ENCODE data around the gene ODAD2. TPM values are rescaled to one million over a fixed set of nuclear protein-coding genes. Genes with fewer than 3 reads are reported as not detected.

ODAD2 gene
- total and polyA plus RNA-seq, 2 of the 8 experiments (the other 6 are each of a cell fraction or from before 2014, with no cell fraction given): 0.95 to 4.3 TPM

DNA sequence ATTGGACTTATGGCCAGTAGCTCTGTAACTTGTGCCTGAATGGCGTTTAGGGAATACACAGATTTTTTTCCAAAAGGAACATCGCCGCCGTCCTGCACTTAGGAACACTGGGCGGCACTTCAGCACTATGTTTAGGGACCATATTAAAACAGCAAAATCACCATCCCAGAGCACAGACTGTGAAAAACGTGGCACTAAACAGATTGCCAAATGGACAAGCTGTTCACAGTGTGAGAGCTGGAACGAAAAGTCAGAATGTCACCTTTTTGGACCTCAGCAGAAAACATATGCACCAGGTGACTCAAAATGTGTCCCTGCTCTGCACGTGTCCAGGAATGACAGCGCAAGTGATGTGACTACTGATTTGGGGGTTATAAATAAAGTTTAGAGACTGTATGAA is 87.9 kb downstream of the ODAD2 start:
- Histone ChIP-seq H3K4ac (replicated peaks; ENCODE audit: insufficient read length, low read depth, low read length) (no peak overlapping the region), H2BK120ac (replicated peaks; ENCODE audit: low read depth, low read length) (no peak overlapping the region), H3K14ac (ENCODE audit: insufficient read length) (no peak overlapping the region), H3K4me3 (ENCODE audit: extremely low read depth in 1 of 4, insufficient read depth in 2 of 4, low read depth in 3 of 4, low read length in 4 of 4) (peak overlapping the region in 2 of 4 experiments; percentile 13 to 39; a peak in 2 of 8 replicates), H3K4me1 (replicated peaks in 1 of 4; ENCODE audit: control insufficient read depth in 3 of 4, insufficient read depth in 4 of 4, low read length in 3 of 4) (peaks cover 0 to 8% (median 5%) of the 10 kb centered on the region in 4 experiments; a peak in 4 of 7 replicates), H3K27me3 (replicated peaks in 1 of 4; ENCODE audit: control insufficient read depth in 3 of 4, extremely low read depth in 1 of 4, insufficient read depth in 3 of 4, low read length in 3 of 4) (no peaks in the 10 kb centered on the region), H2BK5ac (ENCODE audit: low read depth, low read length) (no peak overlapping the region), H2BK12ac (ENCODE audit: low read depth, low read length) (peak overlapping the region; percentile 76; the same call in 1 of the 2 replicates), H2AK5ac (ENCODE audit: low read depth, low read length) (no peak overlapping the region), H3K9me3 (ENCODE audit: insufficient read depth in 2 of 2, low read depth in 1 of 2, low read length in 1 of 2) (no peaks in the 10 kb centered on the region), H3K23ac (ENCODE audit: insufficient read length) (no peak overlapping the region), H3K79me2 (ENCODE audit: control insufficient read depth in 1 of 2, insufficient read depth in 2 of 2, low read length in 2 of 2) (no peaks in the 10 kb centered on the region), H4K5ac (ENCODE audit: insufficient read length, low read depth, low read length) (no peak overlapping the region), H3K4me2 (ENCODE audit: insufficient read depth in 1 of 2, low read depth in 2 of 2, low read length in 2 of 2) (peak overlapping the region; percentile 20 to 55; a peak in 3 of 4 replicates), H4K20me1 (replicated peaks in 1 of 2; ENCODE audit: control insufficient read depth in 1 of 2, insufficient read depth in 2 of 2, low read length in 2 of 2) (no peaks in the 10 kb centered on the region), H2AFZ (ENCODE audit: low read length) (no peak overlapping the region), H4K8ac (ENCODE audit: extremely low read depth, insufficient read depth, low read length) (no peak overlapping the region), H3K23me2 (ENCODE audit: low read depth, low read length) (no peaks in the 10 kb centered on the region), H3K79me1 (ENCODE audit: low read depth, low read length) (no peaks in the 10 kb centered on the region), H3K18ac (ENCODE audit: extremely low read depth, low read length) (no peak overlapping the region), H4K91ac (replicated peaks; ENCODE audit: insufficient read length, low read length) (peak overlapping the region; percentile 3), H3K27ac (ENCODE audit: low read depth, low read length) (no peak overlapping the region), H2BK15ac (ENCODE audit: low read length) (no peak overlapping the region), H3K36me3 (ENCODE audit: control insufficient read depth in 2 of 4, insufficient read depth in 4 of 4, low read length in 3 of 4) (no peaks in the 10 kb centered on the region), H2BK20ac (ENCODE audit: low read length) (peak overlapping the region; percentile 24; the same call in 1 of the 2 replicates), H3K56ac (replicated peaks; ENCODE audit: insufficient read length, low read depth, low read length) (no peak overlapping the region), H3K9ac (replicated peaks in 1 of 4; ENCODE audit: extremely low read depth in 1 of 4, low read depth in 3 of 4, low read length in 3 of 4) (peak overlapping the region in 1 of 4 experiments; percentile 9; a peak in 2 of 7 replicates)
- 82% methylated on average over 9 of the region's 9 CpGs; no CpG with 5 or more reads in 1 of the 2 experiments for WGBS, 2 experiments (ENCODE audit: extremely low coverage in 1 of 2, insufficient coverage in 1 of 2, insufficient read length in 1 of 2, insufficient replicate concordance in 2 of 2, low coverage in 1 of 2, low lambda C conversion rate in 2 of 2, missing lambda C conversion rate in 1 of 2)
- CTCF ChIA-PET (ENCODE audit: partially characterized antibody): interaction anchor here (0.9 to 1.2 kb wide), 2 partner anchors 12 to 116 kb away, joined by 4 read pairs; no protein-coding TSS in a partner anchor
- FAIRE-seq (no peak), DNase-seq (ENCODE audit: low read depth in 1 of 2, low spot score in 2 of 2) (no peak)
- POLR2A ChIA-PET (ENCODE audit: partially characterized antibody): interaction anchor here (1.0 to 1.4 kb wide), 2 partner anchors 10 to 168 kb away, joined by 3 read pairs; no protein-coding TSS in a partner anchor
- TF ChIP-seq JUN (IDR thresholded peaks at IDR 0.05; ENCODE audit: low read depth, low read length) (no peak), SIRT6 (IDR thresholded peaks at IDR 0.05; ENCODE audit: low read length) (no peak), CHD1 (IDR thresholded peaks at IDR 0.05; ENCODE audit: low read depth, low read length) (no peak), HDAC6 (IDR thresholded peaks at IDR 0.05; ENCODE audit: low read depth, low read length) (no peak), TBP (IDR thresholded peaks at IDR 0.05; ENCODE audit: low read depth, low read length) (no peak), ZNF274 (IDR thresholded peaks at IDR 0.05; ENCODE audit: borderline replicate concordance, extremely low read depth, low read length) (no peak), KDM4A (IDR thresholded peaks at IDR 0.05; ENCODE audit: low read depth, low read length, severe bottlenecking) (no peak), TEAD4 (IDR thresholded peaks at IDR 0.05; ENCODE audit: low read depth, low read length) (no peak), MAFK (IDR thresholded peaks at IDR 0.05; ENCODE audit: low read depth, low read length) (no peak)

Data from H1 (cell line).